Nephron progenitor cell (in vitro differentiated cells): ENCODE measurements around the gene DRD2.

Experiments
- DNase-seq: peaks from one replicate; pipeline ENCODE4 v3.0.0; 2021
- H3K27ac Mint-ChIP-seq: 2 replicates; pipeline ENCODE4 v1.8.0; 2021; ENCODE audit warnings: mild to moderate bottlenecking, moderate library complexity, mixed read lengths
- H3K27me3 Mint-ChIP-seq: 2 replicates; pipeline ENCODE4 v1.8.0; 2021; ENCODE audit warnings: mild to moderate bottlenecking, low read depth, mixed read lengths; ENCODE audit not compliant: poor library complexity
- H3K36me3 Mint-ChIP-seq: 2 replicates; pipeline ENCODE4 v1.8.0; 2021; ENCODE audit warnings: low read depth, mixed read lengths
- H3K4me1 Mint-ChIP-seq: 2 replicates; pipeline ENCODE4 v1.8.0; 2021; ENCODE audit warnings: mixed read lengths
- H3K4me3 Mint-ChIP-seq: 2 replicates; pipeline ENCODE4 v1.8.0; 2021; ENCODE audit warnings: mild to moderate bottlenecking, moderate library complexity, mixed read lengths
- H3K9me3 Mint-ChIP-seq: 2 replicates; pipeline ENCODE4 v1.8.0; 2021; ENCODE audit warnings: mild to moderate bottlenecking, moderate library complexity, mixed read lengths
- TF ChIP-seq, protein P1 (sequence below): fragments of 200-600 bp; sonication (generic); IDR thresholded peaks from 2 replicates; pipeline ENCODE4 v1.5.0; 2021; ENCODE audit warnings: antibody characterized with exemption

Gene DRD2

DNA sequence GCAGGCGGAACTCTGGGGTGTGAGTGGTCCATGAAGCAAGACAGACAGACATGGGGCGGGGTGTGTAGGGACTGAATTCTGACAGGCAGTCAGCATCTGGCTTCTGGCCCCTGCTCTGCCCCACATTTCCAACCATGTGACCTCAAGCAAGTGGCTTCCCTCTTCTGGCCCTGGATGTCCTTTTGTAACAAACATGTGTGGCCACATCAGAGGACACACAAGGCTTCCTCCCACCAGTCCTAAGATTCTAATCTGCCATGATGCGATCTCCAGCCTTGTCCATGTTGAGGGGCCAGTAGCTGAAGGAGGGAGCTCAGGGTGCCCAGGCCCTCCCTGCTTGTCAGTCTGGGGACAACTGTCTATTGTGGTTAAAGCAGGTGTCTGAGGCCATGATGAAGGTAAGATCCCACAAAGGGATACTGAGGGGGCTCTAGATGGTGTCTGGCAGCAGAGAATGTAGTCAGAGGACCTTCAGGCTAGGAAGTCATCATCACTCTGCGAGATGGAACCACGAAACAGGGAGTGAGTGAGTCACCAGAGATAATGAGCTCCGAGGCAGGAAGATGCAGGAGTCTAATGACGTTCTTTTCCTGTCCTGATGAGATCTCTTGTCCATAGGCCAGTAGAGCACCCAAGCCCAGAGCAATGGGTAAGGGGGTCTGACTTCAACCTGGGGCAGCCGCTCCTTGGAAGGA, 27.4 kb downstream of the DRD2 start:
- Mint-ChIP-seq H3K4me3 (no peak overlapping the region), H3K36me3 (no peaks in the 10 kb centered on the region), H3K4me1 (peaks cover 14% of the 10 kb centered on the region), H3K9me3 (no peaks in the 10 kb centered on the region), H3K27me3 (peaks cover 22% of the 10 kb centered on the region), H3K27ac (no peak overlapping the region)
- TF ChIP-seq, protein P1, sequence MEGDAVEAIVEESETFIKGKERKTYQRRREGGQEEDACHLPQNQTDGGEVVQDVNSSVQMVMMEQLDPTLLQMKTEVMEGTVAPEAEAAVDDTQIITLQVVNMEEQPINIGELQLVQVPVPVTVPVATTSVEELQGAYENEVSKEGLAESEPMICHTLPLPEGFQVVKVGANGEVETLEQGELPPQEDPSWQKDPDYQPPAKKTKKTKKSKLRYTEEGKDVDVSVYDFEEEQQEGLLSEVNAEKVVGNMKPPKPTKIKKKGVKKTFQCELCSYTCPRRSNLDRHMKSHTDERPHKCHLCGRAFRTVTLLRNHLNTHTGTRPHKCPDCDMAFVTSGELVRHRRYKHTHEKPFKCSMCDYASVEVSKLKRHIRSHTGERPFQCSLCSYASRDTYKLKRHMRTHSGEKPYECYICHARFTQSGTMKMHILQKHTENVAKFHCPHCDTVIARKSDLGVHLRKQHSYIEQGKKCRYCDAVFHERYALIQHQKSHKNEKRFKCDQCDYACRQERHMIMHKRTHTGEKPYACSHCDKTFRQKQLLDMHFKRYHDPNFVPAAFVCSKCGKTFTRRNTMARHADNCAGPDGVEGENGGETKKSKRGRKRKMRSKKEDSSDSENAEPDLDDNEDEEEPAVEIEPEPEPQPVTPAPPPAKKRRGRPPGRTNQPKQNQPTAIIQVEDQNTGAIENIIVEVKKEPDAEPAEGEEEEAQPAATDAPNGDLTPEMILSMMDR = no peak
- DNase-seq = no peak

DNA sequence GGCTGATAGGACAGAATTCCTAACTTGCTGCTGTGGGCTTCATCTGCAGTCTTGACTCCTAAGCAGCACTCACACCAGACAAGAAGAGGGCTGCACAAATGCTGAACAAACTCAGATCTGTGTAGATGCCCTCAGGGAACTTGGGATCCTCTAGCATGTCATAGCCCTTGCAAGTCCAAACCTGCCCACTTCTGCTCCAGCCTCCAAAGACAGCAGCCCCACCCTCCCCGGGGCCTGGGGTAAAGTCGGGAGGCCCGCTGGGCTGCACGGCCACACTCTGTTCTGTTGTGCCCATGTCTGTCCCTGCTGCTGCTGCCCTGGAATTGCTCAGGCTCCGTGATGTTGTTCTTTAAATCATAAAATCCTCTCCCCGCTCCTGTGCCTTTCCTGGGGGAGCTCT, 28.3 kb downstream of the DRD2 start:
- peaks cover 14% of the 10 kb centered on the region for H3K4me1 Mint-ChIP-seq
- no peaks in the 10 kb centered on the region for H3K9me3 Mint-ChIP-seq
- no peak overlapping the region for H3K4me3 Mint-ChIP-seq
- H3K27me3 Mint-ChIP-seq = peaks cover 18% of the 10 kb centered on the region
- peak overlapping the region; percentile 25 for H3K27ac Mint-ChIP-seq
- TF ChIP-seq, protein P1 = no peak
- DNase-seq = no peak
- H3K36me3 Mint-ChIP-seq = no peaks in the 10 kb centered on the region

DNA sequence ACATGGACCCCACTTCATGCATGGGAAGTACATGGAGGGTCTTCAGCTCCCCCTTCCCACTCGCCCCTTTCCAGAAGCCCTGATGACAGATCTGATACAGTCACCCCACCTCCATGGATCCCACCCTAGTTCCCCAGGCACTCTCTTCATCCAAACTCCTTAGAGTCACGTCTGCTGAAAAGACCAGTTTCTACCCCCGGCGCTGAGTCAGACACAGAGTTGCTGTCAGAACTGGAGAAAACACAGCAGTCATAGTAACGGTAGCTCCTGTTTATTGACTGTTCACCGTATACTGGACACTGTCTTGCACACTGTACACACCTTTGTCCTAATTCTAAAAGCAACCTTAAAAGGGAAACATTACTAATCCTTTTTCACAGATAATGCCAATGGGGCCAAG, 29.1 kb downstream of the DRD2 start:
- Mint-ChIP-seq H3K4me3 (no peak overlapping the region), H3K27me3 (peaks cover 20% of the 10 kb centered on the region), H3K36me3 (no peaks in the 10 kb centered on the region), H3K4me1 (peaks cover 14% of the 10 kb centered on the region), H3K27ac (no peak overlapping the region), H3K9me3 (no peaks in the 10 kb centered on the region)
- TF ChIP-seq, protein P1 = no peak
- no peak for DNase-seq

DNA sequence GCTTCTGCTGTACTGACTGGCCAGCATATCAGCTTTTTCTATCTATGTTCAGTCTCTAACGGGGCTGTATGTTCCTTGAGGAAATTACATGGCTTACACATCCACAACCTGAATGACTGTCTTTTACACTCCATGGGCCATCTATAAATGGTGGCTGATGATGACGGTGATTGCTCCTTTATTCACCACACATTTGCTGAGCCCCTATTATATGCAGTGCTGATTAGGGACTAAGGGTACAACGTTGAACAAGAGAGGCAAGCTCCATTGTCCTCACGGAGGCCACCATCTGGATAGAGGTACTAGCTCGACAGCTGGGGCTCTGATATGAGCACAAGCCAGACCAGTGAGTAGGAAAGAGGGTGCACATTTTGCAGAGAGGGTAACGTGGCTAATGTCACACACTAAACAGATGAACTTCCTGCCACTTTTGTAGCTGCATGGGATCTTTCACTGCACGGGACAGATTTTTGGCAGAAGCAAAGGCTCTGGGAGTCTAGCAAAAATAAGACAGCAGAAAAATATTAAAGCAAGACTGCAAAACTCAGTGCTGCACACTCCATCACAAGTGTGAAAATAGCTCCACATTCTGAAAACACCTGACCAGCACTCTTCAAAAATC, 30.6 kb downstream of the DRD2 start:
- Mint-ChIP-seq H3K36me3 (no peaks in the 10 kb centered on the region), H3K27ac (no peak overlapping the region), H3K4me3 (no peak overlapping the region), H3K27me3 (peaks cover 29% of the 10 kb centered on the region), H3K4me1 (peaks cover 19% of the 10 kb centered on the region), H3K9me3 (no peaks in the 10 kb centered on the region)
- TF ChIP-seq, protein P1 = no peak
- DNase-seq = no peak

DNA sequence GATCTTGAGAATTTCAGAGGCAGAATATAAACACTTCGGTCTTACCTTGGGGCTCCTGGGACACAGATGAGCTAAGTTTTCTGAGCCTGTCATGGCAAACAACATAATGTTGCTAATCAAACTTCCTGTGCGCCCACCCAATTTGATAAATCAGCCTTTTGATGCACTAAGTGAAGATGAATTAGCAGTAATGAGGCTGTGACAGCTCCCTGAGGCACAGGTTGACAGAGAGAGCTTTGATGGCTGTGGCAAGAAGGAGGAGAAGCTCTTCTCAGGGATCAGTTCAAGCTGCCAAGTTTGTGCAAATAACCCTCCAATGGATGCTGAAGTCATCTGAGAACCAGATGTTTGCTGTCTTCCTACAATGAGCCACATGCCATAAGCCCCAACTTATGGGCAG, 34.4 kb downstream of the DRD2 start:
- no peak overlapping the region for H3K4me3 Mint-ChIP-seq
- H3K27me3 Mint-ChIP-seq = peaks cover 20% of the 10 kb centered on the region
- H3K36me3 Mint-ChIP-seq = no peaks in the 10 kb centered on the region

More for the DNA sequence above, 34.4 kb downstream of the DRD2 start:
- TF ChIP-seq, protein P1 = no peak
- H3K9me3 Mint-ChIP-seq = no peaks in the 10 kb centered on the region
- no peak overlapping the region for H3K27ac Mint-ChIP-seq
- DNase-seq = no peak
- H3K4me1 Mint-ChIP-seq = peaks cover 24% of the 10 kb centered on the region
